K562 (cell line): ENCODE results near the gene FJX1. TPM values are rescaled to one million over a fixed set of nuclear protein-coding genes. Genes with fewer than 3 reads are reported as not detected.

Source experiments
- BHLHE40 ChIP-seq: IDR thresholded peaks from 2 replicates; pipeline ENCODE4 v1.6.1; 2011; ENCODE audit warnings: low read length, improper control_type of control experiment
- CBX2 ChIP-seq: fragments of 200-600 bp; sonication (generic); IDR thresholded peaks from one replicate; pipeline ENCODE4 v1.6.1; 2012; ENCODE audit warnings: mild to moderate bottlenecking, low read length, inconsistent platforms; ENCODE audit not compliant: insufficient read depth, poor library complexity, severe bottlenecking
- DIDO1 ChIP-seq: fragments of 450-650 bp; IDR thresholded peaks from 2 replicates; pipeline ENCODE4 v1.6.1; 2016; ENCODE audit warnings: low read depth, missing biosample characterization, missing genetic modification characterization
- ESRRA ChIP-seq: fragments of 450-650 bp; IDR thresholded peaks from 2 replicates; pipeline ENCODE4 v1.6.1; 2014; ENCODE audit warnings: low read depth, mild to moderate bottlenecking, moderate library complexity, borderline replicate concordance
- ETV5 ChIP-seq: sonication (generic); formaldehyde crosslinking; IDR thresholded peaks from 2 replicates; pipeline ENCODE4 v1.4.0; 2020; ENCODE audit warnings: low read depth, mild to moderate bottlenecking, missing genetic modification reagents
- FOXA1 ChIP-seq: fragments of 450-650 bp; IDR thresholded peaks from 2 replicates; pipeline ENCODE4 v1.6.1; 2016; ENCODE audit warnings: mild to moderate bottlenecking, borderline replicate concordance
- GATA2 ChIP-seq: sonication (generic); formaldehyde crosslinking; IDR thresholded peaks from 2 replicates; pipeline ENCODE4 v1.4.0; 2020; ENCODE audit warnings: mild to moderate bottlenecking, missing genetic modification reagents
- JUND ChIP-seq, 2 experiments: IDR thresholded peaks; 2 replicates in 1 of 2; 3 replicates in 1 of 2; pipeline ENCODE4 v1.6.1; 2011; ENCODE audit warnings: borderline replicate concordance in 2 of 2, low read depth in 2 of 2, low read length in 2 of 2, improper control_type of control experiment in 1 of 2, missing biosample characterization in 1 of 2, missing genetic modification characterization in 1 of 2, missing genetic modification reagents in 1 of 2
- OTX1 ChIP-seq: fragments of 450-650 bp; formaldehyde crosslinking; IDR thresholded peaks from 2 replicates; pipeline ENCODE4 v1.4.0; 2022; ENCODE audit warnings: mild to moderate bottlenecking
- ZBTB7A ChIP-seq: IDR thresholded peaks from 2 replicates; pipeline ENCODE4 v1.6.1; 2011; ENCODE audit warnings: low read depth, mild to moderate bottlenecking, low read length, moderate library complexity, borderline replicate concordance; ENCODE audit not compliant: control insufficient read depth
- ZNF121 ChIP-seq: sonication (generic); formaldehyde crosslinking; conservative IDR thresholded peaks from 2 replicates; pipeline ENCODE4 v1.8.0; 2022; ENCODE audit warnings: missing genetic modification reagents
- ZNF165 ChIP-seq: fragments of 250-450 bp; sonication (Bioruptor Pico); IDR thresholded peaks from 2 replicates; pipeline ENCODE4 v1.4.0; 2020; ENCODE audit warnings: borderline replicate concordance
- ZNF695 ChIP-seq: fragments of 450-650 bp; formaldehyde crosslinking; IDR thresholded peaks from 2 replicates; pipeline ENCODE4 v1.4.0; 2020; ENCODE audit warnings: mild to moderate bottlenecking, moderate library complexity
- ZNF696 ChIP-seq: fragments of 250-450 bp; sonication (Bioruptor Pico); conservative IDR thresholded peaks from 2 replicates; pipeline ENCODE4 v1.4.0; 2020; ENCODE audit warnings: mild to moderate bottlenecking, moderate library complexity
- polyA plus RNA-seq, 8 experiments: library from polyadenylated mRNA; depleted of rRNA in 4 of 8; stranded (reverse) in 5 of 8; unstranded in 3 of 8; fragments of >200 nt; fragmentation: Nextera tagmentation in 2 of 8; fragmentation: Illumina TruSeq in 1 of 8; extraction: Ambion mirVana in 2 of 8; extraction: Trizol in 1 of 8; gene quantifications; 2 replicates each; pipeline versions ENCODE4 v1.2.1 to v1.2.3, GENCODE V29; 2011 to 2014; ENCODE audit warnings: inconsistent platforms in 1 of 8, missing spikeins in 1 of 8
- total RNA-seq, 7 experiments: library from RNA; depleted of rRNA in 6 of 7; stranded (reverse); fragments of >200 nt in 6 of 7; fragmentation: Illumina TruSeq in 2 of 7; extraction: Trizol in 2 of 7; gene quantifications; 2 replicates each; pipeline versions ENCODE4 v1.2.1 to v1.2.3, GENCODE V29; 2011 to 2021; ENCODE audit warnings: low replicate concordance in 1 of 7
- TF ChIP-seq, protein P1 (sequence below): fragments of 200-800 bp; sonication (Bioruptor generic); IDR thresholded peaks from 2 replicates; pipeline ENCODE4 v1.6.1; 2016; ENCODE audit warnings: missing genetic modification characterization, missing compliant biosample characterization
- TF ChIP-seq, protein P2 (sequence below): sonication (generic); formaldehyde crosslinking; IDR thresholded peaks from 2 replicates; pipeline ENCODE4 v1.8.0; 2022; ENCODE audit warnings: mild to moderate bottlenecking, missing genetic modification reagents
- TF ChIP-seq, protein P3 (sequence below): fragments of 150-350 bp; IDR thresholded peaks from 2 replicates; pipeline ENCODE4 v1.6.1; 2014; ENCODE audit warnings: low read depth, mild to moderate bottlenecking, low read length, borderline replicate concordance

The FJX1 gene
- total and polyA plus RNA-seq, 9 of the 15 experiments (the other 6 are each of a cell fraction or from before 2014, with no cell fraction given) = 0.10 to 2.7 (median 0.72) TPM

DNA sequence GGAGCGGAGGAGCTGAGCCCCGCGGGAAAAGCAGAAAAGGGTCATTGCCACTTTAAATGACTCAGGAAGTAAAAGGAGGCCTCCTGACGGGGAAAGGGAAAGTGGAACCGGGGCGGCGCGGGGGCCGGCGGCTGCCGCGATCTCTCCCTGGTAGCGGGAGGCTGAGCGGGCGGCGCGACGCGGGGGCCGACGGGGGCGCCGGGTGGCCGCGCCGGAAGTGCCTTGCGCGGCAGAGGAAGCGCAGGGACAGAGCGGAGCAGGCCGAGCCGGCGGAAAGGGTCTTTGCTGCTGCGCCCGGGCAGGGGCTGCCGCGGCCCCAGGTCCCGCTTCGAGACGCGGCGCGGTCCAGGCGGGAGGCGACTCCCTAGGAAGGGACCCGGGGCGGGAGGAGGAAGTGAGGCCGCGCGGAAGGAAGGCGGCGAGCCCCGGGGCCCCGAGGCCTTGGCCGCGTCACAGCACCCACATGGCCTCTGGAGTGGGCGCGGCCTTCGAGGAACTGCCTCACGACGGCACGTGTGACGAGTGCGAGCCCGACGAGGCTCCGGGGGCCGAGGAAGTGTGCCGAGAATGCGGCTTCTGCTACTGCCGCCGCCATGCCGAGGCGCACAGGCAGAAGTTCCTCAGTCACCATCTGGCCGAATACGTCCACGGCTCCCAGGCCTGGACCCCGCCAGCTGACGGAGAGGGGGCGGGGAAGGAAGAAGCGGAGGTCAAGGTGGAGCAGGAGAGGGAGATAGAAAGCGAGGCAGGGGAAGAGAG, 44.6 kb downstream of the FJX1 start, which contains the start of gene TRIM44 (continued):
- no peak for TF ChIP-seq ZNF696
- TF ChIP-seq, protein P1, sequence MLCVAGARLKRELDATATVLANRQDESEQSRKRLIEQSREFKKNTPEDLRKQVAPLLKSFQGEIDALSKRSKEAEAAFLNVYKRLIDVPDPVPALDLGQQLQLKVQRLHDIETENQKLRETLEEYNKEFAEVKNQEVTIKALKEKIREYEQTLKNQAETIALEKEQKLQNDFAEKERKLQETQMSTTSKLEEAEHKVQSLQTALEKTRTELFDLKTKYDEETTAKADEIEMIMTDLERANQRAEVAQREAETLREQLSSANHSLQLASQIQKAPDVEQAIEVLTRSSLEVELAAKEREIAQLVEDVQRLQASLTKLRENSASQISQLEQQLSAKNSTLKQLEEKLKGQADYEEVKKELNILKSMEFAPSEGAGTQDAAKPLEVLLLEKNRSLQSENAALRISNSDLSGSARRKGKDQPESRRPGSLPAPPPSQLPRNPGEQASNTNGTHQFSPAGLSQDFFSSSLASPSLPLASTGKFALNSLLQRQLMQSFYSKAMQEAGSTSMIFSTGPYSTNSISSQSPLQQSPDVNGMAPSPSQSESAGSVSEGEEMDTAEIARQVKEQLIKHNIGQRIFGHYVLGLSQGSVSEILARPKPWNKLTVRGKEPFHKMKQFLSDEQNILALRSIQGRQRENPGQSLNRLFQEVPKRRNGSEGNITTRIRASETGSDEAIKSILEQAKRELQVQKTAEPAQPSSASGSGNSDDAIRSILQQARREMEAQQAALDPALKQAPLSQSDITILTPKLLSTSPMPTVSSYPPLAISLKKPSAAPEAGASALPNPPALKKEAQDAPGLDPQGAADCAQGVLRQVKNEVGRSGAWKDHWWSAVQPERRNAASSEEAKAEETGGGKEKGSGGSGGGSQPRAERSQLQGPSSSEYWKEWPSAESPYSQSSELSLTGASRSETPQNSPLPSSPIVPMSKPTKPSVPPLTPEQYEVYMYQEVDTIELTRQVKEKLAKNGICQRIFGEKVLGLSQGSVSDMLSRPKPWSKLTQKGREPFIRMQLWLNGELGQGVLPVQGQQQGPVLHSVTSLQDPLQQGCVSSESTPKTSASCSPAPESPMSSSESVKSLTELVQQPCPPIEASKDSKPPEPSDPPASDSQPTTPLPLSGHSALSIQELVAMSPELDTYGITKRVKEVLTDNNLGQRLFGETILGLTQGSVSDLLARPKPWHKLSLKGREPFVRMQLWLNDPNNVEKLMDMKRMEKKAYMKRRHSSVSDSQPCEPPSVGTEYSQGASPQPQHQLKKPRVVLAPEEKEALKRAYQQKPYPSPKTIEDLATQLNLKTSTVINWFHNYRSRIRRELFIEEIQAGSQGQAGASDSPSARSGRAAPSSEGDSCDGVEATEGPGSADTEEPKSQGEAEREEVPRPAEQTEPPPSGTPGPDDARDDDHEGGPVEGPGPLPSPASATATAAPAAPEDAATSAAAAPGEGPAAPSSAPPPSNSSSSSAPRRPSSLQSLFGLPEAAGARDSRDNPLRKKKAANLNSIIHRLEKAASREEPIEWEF (CRISPR knock-in tag) = no peak
- peak; percentile 97 for TF ChIP-seq BHLHE40
- peak; percentile 42 for TF ChIP-seq ZNF121 (CRISPR knock-in tag)
- no peak for TF ChIP-seq ZNF165
- TF ChIP-seq ETV5 (CRISPR knock-in tag) = peak; percentile 77
- TF ChIP-seq CBX2 = no peak
- no peak for TF ChIP-seq ZBTB7A
- TF ChIP-seq GATA2 = no peak
- TF ChIP-seq, protein P2, sequence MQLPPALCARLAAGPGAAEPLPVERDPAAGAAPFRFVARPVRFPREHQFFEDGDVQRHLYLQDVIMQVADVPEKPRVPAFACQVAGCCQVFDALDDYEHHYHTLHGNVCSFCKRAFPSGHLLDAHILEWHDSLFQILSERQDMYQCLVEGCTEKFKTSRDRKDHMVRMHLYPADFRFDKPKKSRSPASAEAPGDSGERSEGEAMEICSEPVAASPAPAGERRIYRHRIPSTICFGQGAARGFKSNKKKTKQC (CRISPR knock-in tag) = peak; percentile 99
- peak; percentile 81; the same call in 1 of the 2 replicates for TF ChIP-seq OTX1 (CRISPR knock-in tag)
- peak; percentile 90 for TF ChIP-seq DIDO1 (tag)
- no peak; the same call in 1 of the 2 replicates for TF ChIP-seq ESRRA
- TF ChIP-seq FOXA1 = no peak
- TF ChIP-seq ZNF695 (CRISPR knock-in tag) = no peak
- TF ChIP-seq JUND (IDR thresholded peaks at IDR 0.05; ENCODE audit: borderline replicate concordance, low read depth, low read length) = peak; percentile 7; the same call in 1 of the 2 replicates
- no peak for TF ChIP-seq JUND (tag; IDR thresholded peaks at IDR 0.05; ENCODE audit: borderline replicate concordance, low read depth, low read length)
- TF ChIP-seq, protein P3, sequence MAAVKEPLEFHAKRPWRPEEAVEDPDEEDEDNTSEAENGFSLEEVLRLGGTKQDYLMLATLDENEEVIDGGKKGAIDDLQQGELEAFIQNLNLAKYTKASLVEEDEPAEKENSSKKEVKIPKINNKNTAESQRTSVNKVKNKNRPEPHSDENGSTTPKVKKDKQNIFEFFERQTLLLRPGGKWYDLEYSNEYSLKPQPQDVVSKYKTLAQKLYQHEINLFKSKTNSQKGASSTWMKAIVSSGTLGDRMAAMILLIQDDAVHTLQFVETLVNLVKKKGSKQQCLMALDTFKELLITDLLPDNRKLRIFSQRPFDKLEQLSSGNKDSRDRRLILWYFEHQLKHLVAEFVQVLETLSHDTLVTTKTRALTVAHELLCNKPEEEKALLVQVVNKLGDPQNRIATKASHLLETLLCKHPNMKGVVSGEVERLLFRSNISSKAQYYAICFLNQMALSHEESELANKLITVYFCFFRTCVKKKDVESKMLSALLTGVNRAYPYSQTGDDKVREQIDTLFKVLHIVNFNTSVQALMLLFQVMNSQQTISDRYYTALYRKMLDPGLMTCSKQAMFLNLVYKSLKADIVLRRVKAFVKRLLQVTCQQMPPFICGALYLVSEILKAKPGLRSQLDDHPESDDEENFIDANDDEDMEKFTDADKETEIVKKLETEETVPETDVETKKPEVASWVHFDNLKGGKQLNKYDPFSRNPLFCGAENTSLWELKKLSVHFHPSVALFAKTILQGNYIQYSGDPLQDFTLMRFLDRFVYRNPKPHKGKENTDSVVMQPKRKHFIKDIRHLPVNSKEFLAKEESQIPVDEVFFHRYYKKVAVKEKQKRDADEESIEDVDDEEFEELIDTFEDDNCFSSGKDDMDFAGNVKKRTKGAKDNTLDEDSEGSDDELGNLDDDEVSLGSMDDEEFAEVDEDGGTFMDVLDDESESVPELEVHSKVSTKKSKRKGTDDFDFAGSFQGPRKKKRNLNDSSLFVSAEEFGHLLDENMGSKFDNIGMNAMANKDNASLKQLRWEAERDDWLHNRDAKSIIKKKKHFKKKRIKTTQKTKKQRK = no peak
